IPS-11a (cell line): ENCODE results near the gene MAML3.

Experiments used
- H3K4me3 ChIP-seq: one replicate; pipeline ENCODE4 v1.5.1; 2013; ENCODE audit warnings: low read depth, low read length, control low read depth

MAML3 gene

GRCh38 chr4:140080883-140081282 is 73.1 kb downstream of the MAML3 start:
- H3K4me3 ChIP-seq = no peak overlapping the region

GRCh38 chr4:140078366-140078765 is 75.6 kb downstream of the MAML3 start:
- H3K4me3 ChIP-seq = no peak overlapping the region

- no peak overlapping the region for H3K4me3 ChIP-seq
Observed at GRCh38 chr4:140076307-140076706, 77.7 kb downstream of the MAML3 start.

GRCh38 chr4:140071806-140072205 is 82.2 kb downstream of the MAML3 start:
- no peak overlapping the region for H3K4me3 ChIP-seq

GRCh38 chr4:140070973-140071372 is 83.0 kb downstream of the MAML3 start:
- H3K4me3 ChIP-seq = no peak overlapping the region

- no peak overlapping the region for H3K4me3 ChIP-seq
Observed at GRCh38 chr4:140070366-140070765, 83.6 kb downstream of the MAML3 start.

GRCh38 chr4:140069066-140069465 is 84.9 kb downstream of the MAML3 start:
- no peak overlapping the region for H3K4me3 ChIP-seq

DNA sequence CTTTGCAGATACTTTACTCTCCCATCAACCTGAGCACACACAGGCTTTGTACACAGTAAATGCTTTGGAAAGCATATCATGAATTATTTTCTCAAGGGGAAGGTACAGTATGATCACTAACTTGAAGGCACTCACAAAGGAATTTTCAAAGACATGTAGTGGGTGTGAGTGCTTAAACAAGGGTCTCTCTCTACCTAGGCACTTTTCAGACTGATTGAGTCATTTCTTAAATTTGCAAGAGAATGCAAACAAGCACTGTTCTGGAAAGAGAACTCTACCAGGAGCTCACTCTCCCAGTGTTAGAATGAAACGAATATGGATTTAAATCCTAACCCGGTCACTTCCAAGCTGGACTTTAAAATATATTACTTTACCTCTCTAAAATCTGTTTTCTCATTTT is 85.7 kb downstream of the MAML3 start:
- H3K4me3 ChIP-seq = no peak overlapping the region

GRCh38 chr4:140066031-140066930 is 87.7 kb downstream of the MAML3 start:
- no peak overlapping the region for H3K4me3 ChIP-seq

- no peak overlapping the region for H3K4me3 ChIP-seq
Observed at GRCh38 chr4:140065393-140065792, 88.6 kb downstream of the MAML3 start.

- no peak overlapping the region for H3K4me3 ChIP-seq
Observed at GRCh38 chr4:140061659-140062289, 92.2 kb downstream of the MAML3 start.

DNA sequence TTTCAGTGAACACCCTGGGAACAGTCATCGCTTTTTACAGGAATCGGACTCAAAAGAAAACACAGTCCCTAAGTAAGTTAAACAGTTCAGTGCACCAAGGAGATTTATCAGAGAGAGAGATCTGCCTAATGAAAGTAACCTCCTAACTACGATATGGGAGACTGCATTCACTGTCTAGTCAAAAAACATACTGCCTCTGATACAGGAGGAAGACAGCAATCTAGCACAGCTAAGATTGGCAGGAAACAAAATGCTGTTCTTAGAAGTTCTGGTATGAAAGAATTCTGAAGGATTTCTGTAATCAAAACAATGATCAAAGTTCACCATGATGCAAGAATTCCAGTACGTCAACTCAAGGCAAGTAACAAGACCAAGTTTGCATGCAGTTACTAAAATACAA is 92.8 kb downstream of the MAML3 start:
- no peak overlapping the region for H3K4me3 ChIP-seq

DNA sequence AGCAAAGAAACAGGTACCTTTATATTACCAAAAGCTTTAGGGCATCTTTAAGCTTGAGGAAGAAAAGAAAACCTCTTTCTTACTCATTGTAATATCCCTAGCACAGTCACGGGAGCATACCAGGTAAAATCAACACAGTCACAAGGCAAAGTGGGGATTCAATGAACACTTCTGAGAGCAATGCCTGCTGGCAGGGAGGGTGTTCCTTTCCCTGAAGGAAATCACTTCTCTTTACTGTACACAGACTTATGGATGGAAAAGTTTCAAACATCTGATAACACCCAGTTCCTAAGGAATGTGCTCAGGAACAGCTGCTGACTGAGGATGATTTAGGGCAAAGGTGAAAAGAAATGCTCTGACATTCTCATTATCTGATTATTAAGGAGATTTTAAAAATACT is 94.8 kb downstream of the MAML3 start:
- no peak overlapping the region for H3K4me3 ChIP-seq

DNA sequence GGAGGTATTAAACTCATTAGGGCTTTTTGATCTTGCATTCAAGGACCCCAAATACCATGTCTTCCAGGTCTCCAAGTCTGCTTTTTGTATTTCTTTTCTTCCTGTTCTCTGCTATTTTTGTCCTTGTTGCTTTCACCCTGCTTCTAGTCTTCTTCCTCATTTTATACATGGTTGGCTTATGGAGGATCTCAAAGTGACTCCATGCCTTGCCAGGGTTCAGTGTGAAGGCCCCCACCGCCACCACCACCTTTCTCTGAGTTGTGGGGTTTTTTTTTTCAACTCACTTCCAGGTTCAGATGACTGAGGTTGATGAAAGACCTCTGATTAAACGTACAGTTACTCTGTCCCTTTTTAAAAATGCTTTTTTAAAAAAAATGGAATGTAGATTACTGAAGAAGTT is 96.3 kb downstream of the MAML3 start:
- no peak overlapping the region for H3K4me3 ChIP-seq

DNA sequence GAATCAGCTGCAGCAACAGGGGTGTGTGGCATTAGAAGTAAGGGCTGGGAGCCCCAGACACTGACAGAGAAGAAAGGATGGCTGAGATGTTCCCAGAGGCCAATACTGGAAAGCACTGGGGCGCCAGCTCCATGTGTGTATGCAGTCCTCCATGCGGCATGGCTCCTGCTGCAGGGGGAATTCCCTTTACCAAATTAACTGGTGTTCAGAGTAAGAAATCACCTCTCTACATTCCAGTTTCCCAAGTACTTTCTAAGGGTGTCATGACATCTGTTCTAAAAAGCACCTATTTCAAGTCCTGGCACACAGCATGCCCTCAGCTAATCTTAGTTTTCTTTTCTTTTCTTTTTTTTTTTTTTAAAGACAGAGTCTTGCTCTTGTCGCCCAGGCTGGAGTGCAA is 98.0 kb downstream of the MAML3 start:
- no peak overlapping the region for H3K4me3 ChIP-seq

- H3K4me3 ChIP-seq = no peak overlapping the region
Observed at GRCh38 chr4:140054861-140055260, 99.1 kb downstream of the MAML3 start.

DNA sequence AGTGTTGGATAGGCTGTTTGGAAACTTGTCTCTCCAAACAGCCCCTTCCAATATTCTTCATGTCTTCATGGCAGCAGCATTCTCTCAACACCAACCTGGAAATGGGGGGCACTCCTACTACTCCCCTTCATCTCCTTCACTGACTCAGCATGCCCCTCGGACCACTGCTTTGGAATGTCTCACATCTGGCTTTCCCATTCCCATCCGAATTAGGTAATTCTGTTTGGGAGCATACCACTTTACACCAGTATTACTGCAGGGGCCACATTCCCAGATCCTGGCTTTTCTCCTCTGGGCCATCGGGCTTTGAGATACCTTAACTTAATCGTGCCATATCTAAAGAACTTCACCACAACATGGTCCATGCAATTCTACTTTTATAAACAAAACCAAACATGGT is 100.8 kb downstream of the MAML3 start:
- H3K4me3 ChIP-seq = no peak overlapping the region

DNA sequence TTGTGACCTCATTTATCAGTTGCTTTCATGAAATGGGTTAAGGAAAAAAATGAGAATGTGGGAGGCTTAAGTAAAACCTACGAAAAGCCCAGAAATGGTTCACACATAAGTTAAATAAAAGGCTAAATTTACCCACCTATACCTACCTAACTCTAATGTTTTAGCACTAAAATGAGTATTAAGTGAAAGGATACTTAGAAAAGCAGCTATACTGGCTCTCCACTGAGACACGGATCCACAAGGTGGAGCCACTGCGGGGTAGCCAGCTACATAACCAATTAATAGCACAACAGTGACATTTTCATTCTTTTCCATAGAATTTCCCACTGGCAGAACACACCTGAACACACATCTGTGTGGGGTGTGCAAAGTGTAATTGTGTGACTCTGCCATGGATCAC is 101.9 kb downstream of the MAML3 start:
- no peak overlapping the region for H3K4me3 ChIP-seq

GRCh38 chr4:140049849-140050637 is 103.9 kb downstream of the MAML3 start:
- H3K4me3 ChIP-seq = no peak overlapping the region

DNA sequence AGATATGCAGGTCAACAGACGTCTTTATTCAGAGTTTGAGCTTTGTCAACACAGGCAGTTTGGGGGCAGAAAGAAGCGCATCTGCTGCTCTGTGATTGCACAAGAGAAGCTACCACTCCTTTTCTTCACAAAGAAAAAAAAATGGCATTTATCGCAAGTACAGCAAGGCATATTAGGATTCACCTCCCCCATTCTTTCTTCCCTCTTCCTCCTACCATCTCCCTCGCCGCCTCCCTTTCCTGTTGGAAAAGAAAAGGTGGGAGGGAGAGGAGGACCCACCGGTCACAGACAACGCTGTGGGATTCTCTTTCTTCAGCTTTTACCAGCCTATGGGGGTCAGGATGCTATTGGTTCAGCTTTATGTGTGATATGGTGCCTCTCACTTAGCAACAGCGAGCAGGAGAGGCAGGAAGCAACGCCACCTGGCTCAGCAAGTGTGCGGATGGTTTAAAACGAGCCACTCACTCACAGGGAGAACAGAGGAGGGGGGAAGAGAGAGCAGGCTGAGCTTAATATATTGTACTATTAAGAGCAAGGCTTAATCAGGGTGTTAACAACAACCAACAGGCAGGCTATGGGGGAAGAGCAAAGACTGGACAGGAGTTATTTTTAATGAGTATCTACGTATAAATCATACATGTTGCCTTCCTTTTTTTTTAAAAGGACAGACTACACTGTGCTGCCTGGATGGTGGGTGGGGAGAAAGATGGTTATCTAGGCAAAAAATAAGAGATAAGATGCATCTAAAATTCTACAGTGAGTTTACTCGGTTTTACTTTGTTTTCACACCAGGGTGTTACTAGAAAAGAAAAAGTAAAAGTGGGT is 104.7 kb downstream of the MAML3 start:
- H3K4me3 ChIP-seq = no peak overlapping the region
